Activated T-helper 1 cell treated with anti-CD3 and anti-CD28 coated beads, Interleukin-2, amount 50 U/mL, for 16 hours (primary cell): ENCODE data around the gene HLA-DOB.
"Not testable (repeated sequence)": the region's sequence is repeated elsewhere in the genome, so short reads cannot be mapped to it uniquely, and the experiment has no call there.

Experiments used
- DNase-seq, 2 donors: peaks; one replicate each; pipeline ENCODE4 v3.0.0-alpha.2; 2020; ENCODE audit warnings: low read depth in 1 of 2, low spot score in 1 of 2

HLA-DOB gene

GRCh38 chr6:32815115-32815514, 1.7 kb downstream of the HLA-DOB start:
- DNase-seq = no peak

- no peak for DNase-seq
Measured at GRCh38 chr6:32814145-32814544, 2.7 kb downstream of the HLA-DOB start.

GRCh38 chr6:32809171-32809570, 7.6 kb downstream of the HLA-DOB start:
- no peak for DNase-seq

GRCh38 chr6:32807020-32807580, 9.7 kb downstream of the HLA-DOB start:
- DNase-seq = no peak

GRCh38 chr6:32805404-32805803, 11.4 kb downstream of the HLA-DOB start:
- DNase-seq = not testable (repeated sequence)

- no peak for DNase-seq
Measured at GRCh38 chr6:32803416-32803815, 13.4 kb downstream of the HLA-DOB start.

- DNase-seq = no peak
Measured at GRCh38 chr6:32799740-32800139, 17.1 kb downstream of the HLA-DOB start.

GRCh38 chr6:32799168-32799567, 17.6 kb downstream of the HLA-DOB start:
- DNase-seq = no peak

DNA sequence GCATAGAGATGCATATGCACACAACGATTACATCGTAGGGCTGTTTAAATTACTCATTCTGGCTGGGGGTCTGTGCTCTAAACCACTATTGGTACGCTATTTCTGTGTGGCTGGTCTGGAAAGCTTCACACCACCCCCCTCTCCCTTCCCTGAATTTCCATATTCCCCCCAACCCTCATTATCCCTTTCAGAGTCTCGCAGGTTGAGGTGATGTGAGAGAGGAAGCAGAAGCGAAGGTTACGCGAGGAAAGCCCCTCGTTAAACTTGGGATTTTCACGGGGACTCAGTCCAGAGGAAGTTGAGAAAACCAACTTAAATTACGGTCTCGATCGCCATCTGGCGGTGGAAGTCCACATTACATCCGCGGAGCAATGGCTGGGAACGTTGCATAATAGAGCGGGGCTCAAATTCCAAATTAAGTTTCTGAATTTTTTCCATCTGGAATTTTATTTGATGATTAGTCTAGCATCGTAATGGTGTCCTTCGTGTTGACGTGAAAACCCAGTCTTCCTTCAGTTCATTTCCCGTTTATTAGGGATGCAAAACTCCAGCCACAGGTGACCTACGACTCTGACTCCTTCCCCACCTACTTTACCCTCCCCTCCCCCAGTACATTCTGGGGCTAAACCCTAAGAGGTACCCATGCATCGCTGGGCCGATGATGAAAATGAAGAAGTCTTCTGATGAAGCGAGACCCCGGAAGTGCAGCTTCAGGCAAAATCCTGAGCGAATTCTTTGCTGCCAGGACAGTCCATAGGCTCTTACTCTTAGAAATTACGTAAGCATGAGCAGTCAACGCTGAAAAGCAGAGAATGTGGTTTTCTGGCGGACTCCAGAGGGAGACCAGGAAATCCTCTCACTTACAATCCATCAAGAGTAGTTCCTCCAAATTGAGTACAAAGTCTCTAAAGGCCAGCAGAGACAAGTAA, 19.7 kb downstream of the HLA-DOB start:
- DNase-seq = peak; percentile 61 to 74

GRCh38 chr6:32794510-32794909, 22.3 kb downstream of the HLA-DOB start:
- no peak for DNase-seq

- DNase-seq = no peak
Measured at GRCh38 chr6:32792901-32793435, 23.8 kb downstream of the HLA-DOB start.

DNA sequence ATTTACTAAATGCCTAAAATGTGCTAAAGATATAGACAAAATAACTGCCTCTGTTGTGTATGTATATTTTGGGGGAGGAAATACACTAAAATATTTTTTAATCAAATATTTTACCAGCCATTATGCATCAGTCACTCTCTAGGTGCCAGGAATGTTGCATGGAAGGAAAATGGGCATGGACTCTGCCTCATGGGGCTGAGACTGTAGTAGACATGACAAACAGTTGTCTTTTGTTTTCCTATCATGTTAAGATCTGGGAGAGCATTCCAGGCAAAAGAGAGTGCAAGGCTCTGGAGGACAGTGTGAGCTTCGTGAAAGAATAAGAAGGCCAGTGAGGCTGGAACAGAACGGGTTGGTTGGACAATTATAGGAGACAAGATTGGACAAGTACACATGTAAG, 26.5 kb downstream of the HLA-DOB start:
- no peak for DNase-seq

- DNase-seq = no peak
Measured at GRCh38 chr6:32785781-32786533, 30.8 kb downstream of the HLA-DOB start.

DNA sequence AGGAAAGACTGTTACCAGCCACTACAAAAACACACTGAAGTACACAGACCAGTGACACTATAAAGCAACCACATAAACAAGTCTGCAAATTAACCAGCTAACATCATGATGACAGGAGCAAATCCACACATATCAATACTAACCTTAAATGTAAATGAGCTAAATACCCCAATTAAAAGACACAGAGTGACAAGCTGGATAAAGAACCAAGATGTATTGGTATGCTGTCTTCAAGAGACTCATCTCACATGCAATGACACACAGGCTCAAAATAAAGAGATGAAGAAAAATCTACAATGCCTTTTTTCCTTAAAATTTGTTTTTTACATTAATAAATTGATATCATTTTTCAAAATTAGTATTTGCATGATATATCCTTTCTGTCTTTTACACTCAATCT, 33.9 kb downstream of the HLA-DOB start:
- DNase-seq = not testable (repeated sequence)

DNA sequence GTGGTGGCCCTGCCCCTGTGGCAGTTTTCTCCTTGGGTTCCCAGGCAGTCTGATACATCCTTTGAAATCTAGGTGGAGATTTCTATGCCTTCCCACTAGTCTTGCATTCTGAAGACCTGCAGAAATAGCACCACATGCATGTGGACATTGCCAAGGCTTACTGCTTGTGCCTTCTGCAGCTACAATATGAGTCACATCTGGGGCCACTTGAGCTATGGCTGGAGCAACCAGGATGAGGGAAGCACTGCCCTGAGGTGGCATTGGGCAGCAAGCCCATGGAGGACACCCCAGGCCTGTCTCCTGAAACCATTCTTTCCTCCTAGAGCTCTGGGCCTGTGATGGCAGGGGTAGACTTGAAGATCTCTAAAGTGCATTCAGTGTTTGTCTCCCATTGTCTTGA, 37.8 kb downstream of the HLA-DOB start:
- DNase-seq = no peak

GRCh38 chr6:32775071-32775470, 41.7 kb downstream of the HLA-DOB start:
- no peak for DNase-seq

DNA sequence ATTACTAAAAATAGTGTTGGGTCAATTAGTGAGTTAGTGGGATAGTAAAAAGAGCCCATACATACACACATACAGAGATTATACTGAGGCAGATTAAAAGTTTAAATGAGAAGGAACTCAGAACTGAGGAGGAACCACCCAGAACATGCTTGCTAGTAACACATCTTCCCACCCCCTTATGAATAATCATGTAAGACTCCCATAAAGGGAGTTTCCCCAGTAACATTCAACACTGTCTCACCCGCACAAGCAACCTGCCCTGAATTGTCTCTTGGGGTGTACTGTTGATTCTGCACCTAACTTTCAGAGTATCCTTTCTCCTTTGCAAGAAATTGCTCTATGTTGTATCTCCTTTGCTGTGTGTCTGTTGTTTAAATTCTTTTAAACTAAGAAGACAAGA, 42.4 kb downstream of the HLA-DOB start:
- DNase-seq = no peak

- DNase-seq = no peak
Measured at GRCh38 chr6:32772656-32773055, 44.1 kb downstream of the HLA-DOB start.

DNA sequence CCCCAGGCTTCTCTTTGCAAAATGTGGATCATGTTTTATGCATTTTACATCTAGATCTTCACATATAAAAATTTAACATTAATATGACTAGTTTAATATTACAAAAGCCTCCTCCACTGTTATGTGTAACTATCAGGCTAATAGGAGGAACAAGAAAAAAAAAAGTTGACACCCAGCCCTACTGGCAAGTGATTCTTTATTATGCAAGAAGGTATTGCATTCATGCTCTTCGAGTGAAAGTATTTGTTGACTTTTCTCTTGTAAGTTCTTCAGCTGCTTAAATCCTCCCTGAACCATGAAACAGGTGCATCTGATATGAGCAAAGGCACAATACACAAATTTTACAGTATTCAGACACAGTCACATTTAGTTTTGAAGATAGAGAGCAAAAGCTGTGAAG, 52.8 kb downstream of the HLA-DOB start:
- DNase-seq = no peak

DNA sequence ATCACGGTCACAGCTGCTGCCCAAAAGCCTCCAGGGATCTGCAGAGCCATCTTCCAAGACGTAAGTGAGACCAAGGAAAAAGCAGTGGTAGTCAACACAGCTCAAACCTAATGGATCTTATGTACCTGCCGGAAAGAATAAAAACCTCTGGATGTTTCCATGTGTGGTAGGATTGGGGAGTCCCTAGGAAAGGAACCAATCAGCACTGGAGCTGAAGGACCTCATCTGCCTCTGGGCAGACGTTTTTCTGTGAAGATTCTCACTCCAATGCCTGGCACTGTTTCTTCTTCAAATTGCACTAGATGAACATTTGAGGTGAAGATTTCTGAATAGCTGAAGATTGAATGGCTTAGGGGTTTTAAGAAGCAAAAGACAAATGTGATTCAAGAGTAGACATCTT, 53.4 kb downstream of the HLA-DOB start, which contains the start of gene HLA-DQB2:
HLA-DQB2 (minus strand) TSS at position 112 of the 400 bp plus-strand sequence; CDS start at position 50, 62 bp downstream.
- no peak for DNase-seq
